ENCODE results near the gene C2orf76.
A peak's percentile ranks its signal among the peaks of the same experiment; 100 is the strongest.
"Not testable (repeated sequence)": the region's sequence is repeated elsewhere in the genome, so short reads cannot be mapped to it uniquely, and the experiment has no call there.

C2orf76 gene

GRCh38 chr2:119295688-119296375 is 70.8 kb downstream of the C2orf76 start:
- DNase-seq (ENCODE audit: low read depth in 2 of 2), result no peak

GRCh38 chr2:119294671-119295070 is 72.0 kb downstream of the C2orf76 start:
- no peak for DNase-seq (ENCODE audit: low read depth in 2 of 2)

GRCh38 chr2:119293900-119294299 is 72.7 kb downstream of the C2orf76 start:
- no peak for DNase-seq (ENCODE audit: low read depth in 2 of 2)

- DNase-seq (ENCODE audit: low read depth in 2 of 2), result no peak
Measured at GRCh38 chr2:119293254-119293653, 73.4 kb downstream of the C2orf76 start.

- DNase-seq (ENCODE audit: low read depth in 2 of 2), result no peak
Measured at GRCh38 chr2:119292226-119292625, 74.4 kb downstream of the C2orf76 start.

GRCh38 chr2:119291588-119292167 is 75.0 kb downstream of the C2orf76 start:
- DNase-seq (ENCODE audit: low read depth in 2 of 2), result no peak

- peak; percentile 41 to 43 for DNase-seq (ENCODE audit: low read depth in 2 of 2)
Measured at GRCh38 chr2:119290859-119291587, 75.6 kb downstream of the C2orf76 start.

- DNase-seq (ENCODE audit: low read depth in 2 of 2), result no peak
Measured at GRCh38 chr2:119289642-119290041, 77.0 kb downstream of the C2orf76 start.

GRCh38 chr2:119289093-119289492 is 77.5 kb downstream of the C2orf76 start:
- no peak for DNase-seq (ENCODE audit: low read depth in 2 of 2)

- no peak for DNase-seq (ENCODE audit: low read depth in 2 of 2)
Measured at GRCh38 chr2:119288576-119288975, 78.1 kb downstream of the C2orf76 start.

- DNase-seq (ENCODE audit: low read depth in 2 of 2), result no peak
Measured at GRCh38 chr2:119286661-119287060, 80.0 kb downstream of the C2orf76 start.

GRCh38 chr2:119283873-119284331 is 82.7 kb downstream of the C2orf76 start:
- DNase-seq (ENCODE audit: low read depth in 2 of 2), result no peak

GRCh38 chr2:119282996-119283511 is 83.6 kb downstream of the C2orf76 start:
- DNase-seq (ENCODE audit: low read depth in 2 of 2), result no peak

GRCh38 chr2:119282146-119282995 is 84.3 kb downstream of the C2orf76 start:
- no peak for DNase-seq (ENCODE audit: low read depth in 2 of 2)

- DNase-seq (ENCODE audit: low read depth in 2 of 2), result no peak
Measured at GRCh38 chr2:119280680-119281079, 86.0 kb downstream of the C2orf76 start.

- no peak for DNase-seq (ENCODE audit: low read depth in 2 of 2)
Measured at GRCh38 chr2:119279666-119280065, 87.0 kb downstream of the C2orf76 start.

GRCh38 chr2:119278946-119279345 is 87.7 kb downstream of the C2orf76 start:
- no peak for DNase-seq (ENCODE audit: low read depth in 2 of 2)

GRCh38 chr2:119278385-119278784 is 88.2 kb downstream of the C2orf76 start:
- not testable (repeated sequence) for DNase-seq (ENCODE audit: low read depth in 2 of 2)

- no peak for DNase-seq (ENCODE audit: low read depth in 2 of 2)
Measured at GRCh38 chr2:119276864-119277263, 89.8 kb downstream of the C2orf76 start.

GRCh38 chr2:119267604-119268003 is 99.0 kb downstream of the C2orf76 start:
- no peak for DNase-seq (ENCODE audit: low read depth in 2 of 2)

GRCh38 chr2:119266091-119266589 is 100.5 kb downstream of the C2orf76 start:
- no peak for DNase-seq (ENCODE audit: low read depth in 2 of 2)

- no peak for DNase-seq (ENCODE audit: low read depth in 2 of 2)
Measured at GRCh38 chr2:119265693-119266066, 101.0 kb downstream of the C2orf76 start.

Measured in stimulated activated CD8-positive, alpha-beta memory T cell treated with anti-CD3 and anti-CD28 coated beads, Interleukin-15, amount 100 ng/mL, for 48 hours (primary cell).